Thyroid gland (tissue), 4 donors: ENCODE measurements around the gene FKBP10. TPM values are rescaled to one million over a fixed set of nuclear protein-coding genes. Genes with fewer than 3 reads are reported as not detected.

ENCODE experiments used
- DNase-seq, 2 donors: peaks; one replicate each; pipeline ENCODE4 v3.0.0-alpha.2; 2019
- H3K27ac ChIP-seq, 3 donors: fragments of 200-600 bp; sonication (generic); 1 replicate in 2 of 3; 2 replicates in 1 of 3; pipeline ENCODE4 v1.5.1; 2016 to 2019; ENCODE audit warnings: mild to moderate bottlenecking in 1 of 3, moderate library complexity in 1 of 3
- H3K27me3 ChIP-seq: fragments of 200-600 bp; sonication (generic); one replicate; pipeline ENCODE4 v1.5.1; 2019
- H3K36me3 ChIP-seq, 2 donors: fragments of 200-600 bp; sonication (generic); one replicate each; pipeline ENCODE4 v1.5.1; 2016 to 2019
- H3K4me1 ChIP-seq, 2 donors: fragments of 200-600 bp; sonication (generic); one replicate each; pipeline ENCODE4 v1.5.1; 2017 to 2019
- H3K4me3 ChIP-seq, 3 donors: fragments of 200-600 bp; sonication (generic); replicated peaks in 1 of 3; 1 replicate in 2 of 3; 2 replicates in 1 of 3; pipeline ENCODE4 v1.5.1; 2016; ENCODE audit warnings: mild to moderate bottlenecking in 1 of 3
- H3K9me3 ChIP-seq: fragments of 200-600 bp; sonication (generic); one replicate; pipeline ENCODE4 v1.5.1; 2017
- CTCF ChIP-seq, 6 experiments: fragments of 200-600 bp in 3 of 6; fragments of 450-650 bp in 3 of 6; sonication (generic) in 3 of 6; IDR thresholded peaks; one replicate each; pipeline ENCODE4 v1.5.1; 2016 to 2019; ENCODE audit warnings: antibody characterized with exemption in 6 of 6, mild to moderate bottlenecking in 2 of 6, inconsistent platforms in 1 of 6, moderate library complexity in 1 of 6
- POLR2A ChIP-seq, 2 donors: fragments of 450-650 bp; IDR thresholded peaks; one replicate each; pipeline ENCODE4 v1.6.1; 2017; ENCODE audit warnings: antibody characterized with exemption in 2 of 2, mild to moderate bottlenecking in 2 of 2, moderate library complexity in 1 of 2
- WGBS, 2 donors: methylation state at CpG; one replicate each; pipeline ENCODE4 v1.1.5; 2017; 5-methylcytosine and 5-hydroxymethylcytosine counted together
- intact Hi-C: fragments of 100-400 bp; cut with DNase I; formaldehyde crosslinking; loops from one replicate; pipeline ENCODE4 v1.15.1; 2023
- total RNA-seq, 4 donors: library from RNA; depleted of rRNA; stranded (reverse); fragments of >200 nt; gene quantifications; one replicate each; pipeline ENCODE4 v1.2.3, GENCODE V29; 2016

FKBP10 gene
- total RNA-seq, 4 donors from 2014 or later = 42.2 to 75.3 (median 60.4) TPM

GRCh38 chr17:41787021-41787418 lies 25.8 kb upstream of the FKBP10 start:
- H3K36me3 ChIP-seq = no peaks in the 10 kb centered on the region
- TF ChIP-seq CTCF (IDR thresholded peaks at IDR 0.05) (no peak), POLR2A (IDR thresholded peaks at IDR 0.05) (no peak)
- peaks cover 61 to 68% of the 10 kb centered on the region in 2 donors for H3K4me1 ChIP-seq
- 31 to 37% methylated on average over 4 of the region's 4 CpGs for WGBS, 2 donors
- no peak overlapping the region for H3K4me3 ChIP-seq
- H3K27me3 ChIP-seq = no peaks in the 10 kb centered on the region
- no peak for DNase-seq
- no peaks in the 10 kb centered on the region for H3K9me3 ChIP-seq
- intact Hi-C loops = no loop called here
- peak overlapping the region; percentile 49 to 75 (median 60) for H3K27ac ChIP-seq

- no peaks in the 10 kb centered on the region for H3K36me3 ChIP-seq
- no peak overlapping the region for H3K4me3 ChIP-seq
- intact Hi-C loops = no loop called here
- DNase-seq = peak; percentile 90 to 91
- no peaks in the 10 kb centered on the region for H3K27me3 ChIP-seq
- WGBS, 2 donors = 16 to 31% methylated on average over 15 to 17 of the region's 22 CpGs
- peaks cover 37 to 47% of the 10 kb centered on the region in 2 donors for H3K4me1 ChIP-seq
- no peak for TF ChIP-seq CTCF (IDR thresholded peaks at IDR 0.05)
- TF ChIP-seq POLR2A (IDR thresholded peaks at IDR 0.05) = peak in 1 of 2 donors; percentile 50
- peak overlapping the region; percentile 75 to 91 (median 91) for H3K27ac ChIP-seq
- H3K9me3 ChIP-seq = no peaks in the 10 kb centered on the region
These were observed 19.7 kb upstream of the FKBP10 start for GRCh38 chr17:41792845-41793783.

GRCh38 chr17:41793784-41794539 lies 18.8 kb upstream of the FKBP10 start:
- no peaks in the 10 kb centered on the region for H3K27me3 ChIP-seq
- peak in 1 of 2 donors; percentile 31 for DNase-seq
- TF ChIP-seq CTCF (IDR thresholded peaks at IDR 0.05) = no peak
- TF ChIP-seq POLR2A (IDR thresholded peaks at IDR 0.05) = no peak
- 75 to 76% methylated on average over 14 of the region's 14 CpGs for whole genome bisulfite sequencing, 2 donors
- intact Hi-C loops = no loop called here
- H3K36me3 ChIP-seq = no peaks in the 10 kb centered on the region
- peaks cover 33 to 41% of the 10 kb centered on the region in 2 donors for H3K4me1 ChIP-seq
- H3K4me3 ChIP-seq = no peak overlapping the region
- H3K27ac ChIP-seq = peak overlapping the region; percentile 75 to 91 (median 91)
- no peaks in the 10 kb centered on the region for H3K9me3 ChIP-seq

- peaks cover 28 to 35% of the 10 kb centered on the region in 2 donors for H3K4me1 ChIP-seq
- H3K27me3 ChIP-seq = no peaks in the 10 kb centered on the region
- H3K9me3 ChIP-seq = no peaks in the 10 kb centered on the region
- no peak for TF ChIP-seq CTCF (IDR thresholded peaks at IDR 0.05)
- no peak for TF ChIP-seq POLR2A (IDR thresholded peaks at IDR 0.05)
- peak overlapping the region in 1 of 3 donors; percentile 91 for H3K27ac ChIP-seq
- H3K36me3 ChIP-seq = no peaks in the 10 kb centered on the region
- intact Hi-C loops = no loop called here
- H3K4me3 ChIP-seq = no peak overlapping the region
- 95 to 100% methylated on average over 5 of the region's 5 CpGs for WGBS, 2 donors
- no peak for DNase-seq
These were observed 18.2 kb upstream of the FKBP10 start for GRCh38 chr17:41794540-41794975.
